Tibial artery (tissue), 4 donors: ENCODE results near the gene YPEL1.

Source experiments
- DNase-seq, 2 donors: peaks; one replicate each; pipeline ENCODE4 v3.0.0-alpha.2; 2019
- H3K27ac ChIP-seq, 2 donors: fragments of 200-600 bp; sonication (generic) in 1 of 2; 1 replicate in 1 of 2; 2 replicates in 1 of 2; pipeline ENCODE4 v1.5.1; 2018 to 2019; ENCODE audit warnings: mild to moderate bottlenecking in 1 of 2
- H3K27me3 ChIP-seq, 2 donors: fragments of 200-600 bp; sonication (generic) in 1 of 2; one replicate each; pipeline versions ENCODE4 v1.5.1 to v1.6.0; 2016 to 2019
- H3K36me3 ChIP-seq, 3 donors: fragments of 200-600 bp; sonication (generic) in 2 of 3; one replicate each; pipeline ENCODE4 v1.5.1; 2016 to 2019; ENCODE audit warnings: mild to moderate bottlenecking in 2 of 3
- H3K4me1 ChIP-seq, 4 donors: fragments of 200-600 bp; sonication (generic) in 2 of 4; 1 replicate in 3 of 4; 2 replicates in 1 of 4; pipeline ENCODE4 v1.5.1; 2016 to 2019
- H3K4me3 ChIP-seq, 2 donors: fragments of 200-600 bp; sonication (generic) in 1 of 2; 1 replicate in 1 of 2; 2 replicates in 1 of 2; pipeline ENCODE4 v1.5.1; 2018 to 2019; ENCODE audit warnings: mild to moderate bottlenecking in 2 of 2
- H3K9me3 ChIP-seq, 3 donors: fragments of 200-600 bp; sonication (generic) in 1 of 3; one replicate each; pipeline ENCODE4 v1.5.1; 2016 to 2019
- CTCF ChIP-seq, 2 experiments: fragments of 200-600 bp in 1 of 2; fragments of 450-650 bp in 1 of 2; IDR thresholded peaks; one replicate each; pipeline ENCODE4 v1.5.1; 2017 to 2019; ENCODE audit warnings: antibody characterized with exemption in 2 of 2, mild to moderate bottlenecking in 1 of 2, moderate library complexity in 1 of 2
- intact Hi-C: fragments of 100-400 bp; cut with DNase I; formaldehyde crosslinking; loops from one replicate; pipeline ENCODE4 v1.15.0; 2023; ENCODE audit warnings: low total_unique reads

YPEL1 gene

DNA sequence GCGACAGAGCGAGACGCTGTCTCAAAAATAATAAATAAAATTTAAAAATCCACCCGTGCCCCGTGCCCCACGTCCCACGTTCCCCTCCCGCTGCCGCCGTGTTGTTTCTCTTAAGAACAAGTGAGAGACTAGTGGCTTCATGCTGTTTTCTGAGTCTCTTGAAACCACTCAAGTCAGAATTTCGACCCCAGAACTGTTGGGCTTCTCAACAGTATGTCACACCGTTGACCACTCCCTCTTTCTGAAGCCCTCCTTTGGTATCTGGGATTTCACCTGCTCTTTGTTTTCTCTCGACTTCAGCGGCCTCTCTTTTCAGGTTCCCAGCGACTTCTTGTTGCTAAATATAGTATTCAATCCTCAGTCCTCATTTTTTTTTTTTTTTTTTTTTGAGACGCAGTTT lies 68.8 kb downstream of the YPEL1 start:
- Histone ChIP-seq H3K27ac (peak overlapping the region; percentile 87 to 94), H3K4me3 (peak overlapping the region; percentile 67 to 95), H3K4me1 (peaks cover 0 to 15% (median 9%) of the 10 kb centered on the region in 4 donors), H3K36me3 (peaks cover 14 to 24% (median 19%) of the 10 kb centered on the region in 3 donors), H3K9me3 (no peaks in the 10 kb centered on the region), H3K27me3 (no peaks in the 10 kb centered on the region)
- no peak for TF ChIP-seq CTCF (IDR thresholded peaks at IDR 0.05)
- DNase-seq, result no peak
- intact Hi-C loops, result no loop called here

- Histone ChIP-seq H3K9me3 (no peaks in the 10 kb centered on the region), H3K27me3 (peaks cover 0 to 7% of the 10 kb centered on the region in 2 donors), H3K36me3 (peaks cover 0 to 9% (median 8%) of the 10 kb centered on the region in 3 donors), H3K27ac (peak overlapping the region; percentile 87 to 94), H3K4me1 (peaks cover 0 to 15% (median 9%) of the 10 kb centered on the region in 4 donors), H3K4me3 (peak overlapping the region; percentile 67 to 95)
- no peak for DNase-seq
- intact Hi-C loops, result no loop called here
- no peak for TF ChIP-seq CTCF (IDR thresholded peaks at IDR 0.05)
Measured at GRCh38 chr22:21665047-21665851, 70.3 kb downstream of the YPEL1 start.

DNA sequence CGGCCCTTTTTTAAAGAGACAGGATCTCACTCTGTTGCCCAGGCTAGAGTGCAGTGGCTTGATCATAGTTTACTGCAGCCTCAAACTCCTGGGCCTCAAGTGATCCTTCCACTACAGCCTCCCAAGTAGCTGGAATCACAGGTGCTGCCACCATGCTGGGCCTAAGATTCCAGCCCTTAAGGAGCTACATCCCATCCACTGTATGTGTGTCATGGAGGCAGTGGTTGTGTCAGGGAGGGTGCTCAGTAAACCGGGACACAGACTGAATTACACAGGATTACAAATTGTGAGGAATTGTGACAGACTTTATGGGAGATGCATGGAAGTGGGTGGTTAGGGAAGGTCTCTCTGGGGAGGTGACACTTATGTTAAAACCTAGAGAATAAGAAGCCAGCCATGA lies 71.9 kb downstream of the YPEL1 start:
- TF ChIP-seq CTCF (IDR thresholded peaks at IDR 0.05), result no peak
- Histone ChIP-seq H3K27ac (no peak overlapping the region), H3K4me3 (no peak overlapping the region), H3K27me3 (peaks cover 0 to 7% of the 10 kb centered on the region in 2 donors), H3K4me1 (peaks cover 0 to 15% (median 9%) of the 10 kb centered on the region in 4 donors), H3K9me3 (no peaks in the 10 kb centered on the region), H3K36me3 (no peaks in the 10 kb centered on the region)
- no peak for DNase-seq
- intact Hi-C loops, result no loop called here

DNA sequence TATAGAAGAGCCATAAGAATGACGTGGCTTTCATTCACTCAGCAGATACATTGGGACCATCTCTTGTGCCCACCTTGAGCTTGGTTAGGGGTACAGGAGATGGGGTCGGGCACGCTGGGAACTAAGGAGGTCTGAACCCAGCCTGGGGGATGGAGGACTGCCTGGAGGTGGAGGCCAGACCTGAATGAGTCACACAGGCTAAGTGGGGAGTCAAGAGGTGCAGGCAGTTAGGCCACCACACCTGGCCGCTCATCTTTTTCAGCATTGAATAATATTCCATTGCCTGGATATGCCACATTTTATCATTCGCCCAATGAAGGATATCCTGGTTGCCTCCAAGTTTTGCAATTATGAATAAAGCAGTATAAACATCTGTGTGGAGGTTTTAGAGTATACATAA lies 73.6 kb downstream of the YPEL1 start:
- intact Hi-C loops, result no loop called here
- no peak overlapping the region for H3K27ac ChIP-seq

DNA sequence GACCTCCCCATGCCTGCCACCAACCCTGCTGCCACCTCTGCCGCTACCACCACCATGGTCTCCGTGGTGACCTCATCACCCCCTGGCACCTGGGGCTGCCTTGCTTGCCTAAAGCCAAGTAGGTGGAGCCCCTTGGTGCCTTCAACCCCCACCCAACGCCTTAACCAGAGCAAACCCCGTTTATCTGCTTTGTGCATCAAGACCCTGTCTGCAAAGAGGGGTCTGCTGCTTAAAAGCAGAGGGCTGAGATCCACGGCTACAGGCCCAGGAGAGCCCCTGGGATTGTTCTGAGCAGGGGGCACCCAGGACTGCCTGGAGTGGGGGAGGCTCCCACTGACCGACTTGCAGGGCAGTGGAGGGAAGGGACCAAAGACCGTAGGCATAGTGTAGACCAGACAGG lies 74.7 kb downstream of the YPEL1 start:
- Histone ChIP-seq H3K9me3 (no peaks in the 10 kb centered on the region), H3K27ac (no peak overlapping the region), H3K4me3 (no peak overlapping the region), H3K36me3 (no peaks in the 10 kb centered on the region), H3K4me1 (peaks cover 0 to 21% (median 10%) of the 10 kb centered on the region in 4 donors), H3K27me3 (peaks cover 0 to 30% of the 10 kb centered on the region in 2 donors)
- no peak for DNase-seq
- no peak for TF ChIP-seq CTCF (IDR thresholded peaks at IDR 0.05)
- intact Hi-C loops, result no loop called here

More for the DNA sequence above, 73.6 kb downstream of the YPEL1 start:
- Histone ChIP-seq H3K4me1 (peaks cover 0 to 24% (median 15%) of the 10 kb centered on the region in 4 donors), H3K4me3 (no peak overlapping the region), H3K9me3 (no peaks in the 10 kb centered on the region), H3K36me3 (no peaks in the 10 kb centered on the region), H3K27me3 (peaks cover 0 to 21% of the 10 kb centered on the region in 2 donors)
- TF ChIP-seq CTCF (IDR thresholded peaks at IDR 0.05), result no peak
- no peak for DNase-seq
